Astrocyte (in vitro differentiated cells and primary cell): ENCODE data around the gene RNGTT. TPM values are rescaled to one million over a fixed set of nuclear protein-coding genes. Genes with fewer than 3 reads are reported as not detected.
"Not testable (repeated sequence)": the region's sequence is repeated elsewhere in the genome, so short reads cannot be mapped to it uniquely, and the experiment has no call there.

ENCODE experiments used
- DNase-seq: peaks from one replicate; pipeline ENCODE4 v3.0.0-alpha.2; 2010; ENCODE audit warnings: low read depth
- FAIRE-seq: peaks from 2 replicates; lab custom pipeline; 2011; peaks lifted over from hg19 to GRCh38; lab: Jason Lieb, UNC
- H2AFZ ChIP-seq: 2 replicates; pipeline ENCODE4 v1.6.0; 2012; ENCODE audit warnings: low read depth, low read length, inconsistent platforms
- H3K27ac ChIP-seq: 2 replicates; pipeline ENCODE4 v1.5.1; 2011; ENCODE audit warnings: low read depth, low read length, inconsistent platforms
- H3K27me3 ChIP-seq: 2 replicates; pipeline ENCODE4 v1.6.0; 2011; ENCODE audit warnings: low read length, inconsistent platforms; ENCODE audit not compliant: insufficient read depth
- H3K36me3 ChIP-seq: 2 replicates; pipeline ENCODE4 v1.5.1; 2011; ENCODE audit warnings: low read length, inconsistent platforms; ENCODE audit not compliant: insufficient read depth
- H3K4me1 ChIP-seq: 2 replicates; pipeline ENCODE4 v1.5.1; 2011; ENCODE audit warnings: low read length, inconsistent platforms; ENCODE audit not compliant: insufficient read depth
- H3K4me2 ChIP-seq: 2 replicates; pipeline ENCODE4 v1.6.0; 2012; ENCODE audit warnings: low read length, inconsistent platforms
- H3K4me3 ChIP-seq: 2 replicates; pipeline ENCODE4 v1.5.1; 2011; ENCODE audit warnings: low read depth, mild to moderate bottlenecking, low read length, inconsistent platforms; ENCODE audit not compliant: insufficient read depth
- H3K79me2 ChIP-seq: 2 replicates; pipeline ENCODE4 v1.6.0; 2012; ENCODE audit warnings: mild to moderate bottlenecking, low read length, inconsistent platforms; ENCODE audit not compliant: insufficient read depth
- H3K9ac ChIP-seq: 2 replicates; pipeline ENCODE4 v1.6.0; 2012; ENCODE audit warnings: mild to moderate bottlenecking, low read length, inconsistent platforms
- H3K9me3 ChIP-seq: 2 replicates; pipeline ENCODE4 v1.5.1; 2012; ENCODE audit warnings: low read depth, mild to moderate bottlenecking, low read length, inconsistent platforms; ENCODE audit not compliant: insufficient read depth
- H4K20me1 ChIP-seq: 2 replicates; pipeline ENCODE4 v1.6.0; 2012; ENCODE audit warnings: low read length, inconsistent platforms; ENCODE audit not compliant: insufficient read depth
- H3K27ac Mint-ChIP-seq: one replicate; pipeline ENCODE4 v1.8.0; 2021; ENCODE audit warnings: mild to moderate bottlenecking, mixed read lengths; ENCODE audit not compliant: unreplicated experiment
- H3K27me3 Mint-ChIP-seq: one replicate; pipeline ENCODE4 v1.8.0; 2021; ENCODE audit warnings: low read depth, mixed read lengths; ENCODE audit not compliant: unreplicated experiment
- H3K36me3 Mint-ChIP-seq: one replicate; pipeline ENCODE4 v1.8.0; 2021; ENCODE audit warnings: low read depth, mixed read lengths; ENCODE audit not compliant: unreplicated experiment
- H3K4me1 Mint-ChIP-seq: one replicate; pipeline ENCODE4 v1.8.0; 2021; ENCODE audit warnings: low read depth, mixed read lengths; ENCODE audit not compliant: unreplicated experiment
- H3K4me3 Mint-ChIP-seq: one replicate; pipeline ENCODE4 v1.8.0; 2021; ENCODE audit warnings: mild to moderate bottlenecking, moderate library complexity, mixed read lengths; ENCODE audit not compliant: unreplicated experiment
- H3K9me3 Mint-ChIP-seq: one replicate; pipeline ENCODE4 v1.8.0; 2021; ENCODE audit warnings: mild to moderate bottlenecking, mixed read lengths; ENCODE audit not compliant: unreplicated experiment
- EZH2 ChIP-seq: IDR thresholded peaks from 2 replicates; pipeline ENCODE4 v1.6.1; 2012; ENCODE audit warnings: mild to moderate bottlenecking, low read length, inconsistent platforms; ENCODE audit not compliant: insufficient read depth
- total RNA-seq: library from RNA; stranded (reverse); gene quantifications from 2 replicates; pipeline ENCODE4 v1.2.1, GENCODE V29; 2021
- TF ChIP-seq, protein P1 (sequence below): IDR thresholded peaks from 2 replicates; pipeline ENCODE4 v1.5.1; 2011; ENCODE audit warnings: low read depth, mild to moderate bottlenecking, inconsistent platforms, low read length, moderate library complexity; ENCODE audit not compliant: insufficient read depth

The RNGTT gene
- total RNA-seq, 1 donor from 2014 or later: 16.0 TPM

GRCh38 chr6:88932019-88932418 is 31.4 kb downstream of the RNGTT start:
- H3K27ac Mint-ChIP-seq, H3K27me3 ChIP-seq, H3K9ac ChIP-seq, H3K4me1 Mint-ChIP-seq, H3K4me1 ChIP-seq, H3K27me3 Mint-ChIP-seq, H3K27ac ChIP-seq, FAIRE-seq, H2AFZ ChIP-seq, DNase-seq, H3K9me3 ChIP-seq, H3K4me3 ChIP-seq, H3K79me2 ChIP-seq, H3K4me2 ChIP-seq, H3K36me3 ChIP-seq, H4K20me1 ChIP-seq, H3K4me3 Mint-ChIP-seq: not testable (repeated sequence)
- H3K9me3 Mint-ChIP-seq: peaks cover 14% of the 10 kb centered on the region
- peaks cover 40% of the 10 kb centered on the region for H3K36me3 Mint-ChIP-seq

DNA sequence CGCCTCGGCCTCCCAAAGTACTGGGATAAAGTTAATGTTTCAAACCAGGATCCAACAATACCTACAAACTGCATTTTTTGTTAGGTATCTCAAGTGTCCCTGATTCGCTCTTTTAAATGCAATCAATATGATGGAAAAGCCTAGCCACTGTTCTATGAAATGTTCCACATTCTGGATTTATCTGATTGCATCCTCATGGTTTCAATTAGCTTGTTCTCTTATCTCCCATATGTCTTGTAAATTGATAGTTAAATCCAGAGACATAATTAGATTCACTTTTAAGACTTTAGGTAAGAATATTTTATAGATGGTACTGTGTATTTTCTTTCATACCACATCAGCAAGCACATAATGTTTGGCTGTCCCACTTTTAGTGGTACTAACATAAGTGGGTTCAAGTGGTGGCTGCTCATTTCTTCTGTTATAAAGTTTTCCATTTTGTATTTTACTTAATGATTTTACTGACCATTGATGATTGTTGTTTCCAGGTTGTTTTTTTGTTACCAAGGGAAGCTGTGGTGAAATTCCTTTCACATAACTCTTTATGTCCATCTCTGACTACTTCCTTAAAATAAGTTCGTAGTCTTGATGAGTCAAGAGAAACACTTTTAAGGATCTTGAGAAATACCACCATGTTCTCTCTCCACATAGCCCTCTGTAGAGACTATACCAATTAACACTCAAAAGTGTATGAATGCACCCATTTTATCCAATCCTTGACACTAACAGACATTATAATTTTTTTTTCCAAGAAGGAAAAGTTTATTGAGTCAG is 40.5 kb downstream of the RNGTT start:
- H3K36me3 Mint-ChIP-seq: peaks cover 4% of the 10 kb centered on the region
- H3K4me1 Mint-ChIP-seq: peaks cover 2% of the 10 kb centered on the region
- Histone ChIP-seq H4K20me1 (no peaks in the 10 kb centered on the region), H3K9me3 (no peaks in the 10 kb centered on the region), H3K4me2 (no peak overlapping the region), H3K9ac (no peak overlapping the region), H3K27ac (peak overlapping the region; percentile 29), H2AFZ (no peak overlapping the region), H3K4me3 (no peak overlapping the region), H3K36me3 (peaks cover 2% of the 10 kb centered on the region), H3K4me1 (no peaks in the 10 kb centered on the region), H3K27me3 (no peaks in the 10 kb centered on the region), H3K79me2 (no peaks in the 10 kb centered on the region)
- TF ChIP-seq EZH2: no peak
- peak; percentile 23 for FAIRE-seq
- peak overlapping the region; percentile 73 for H3K27ac Mint-ChIP-seq
- DNase-seq: peak; percentile 12
- no peak overlapping the region for H3K4me3 Mint-ChIP-seq
- no peaks in the 10 kb centered on the region for H3K9me3 Mint-ChIP-seq
- H3K27me3 Mint-ChIP-seq: no peaks in the 10 kb centered on the region

GRCh38 chr6:88921734-88922133 is 41.7 kb downstream of the RNGTT start:
- H3K27ac ChIP-seq: no peak overlapping the region
- no peak for FAIRE-seq

More at GRCh38 chr6:88921734-88922133, 41.7 kb downstream of the RNGTT start:
- no peaks in the 10 kb centered on the region for H3K9me3 ChIP-seq
- no peaks in the 10 kb centered on the region for H3K4me1 ChIP-seq
- H3K4me1 Mint-ChIP-seq: peaks cover 2% of the 10 kb centered on the region
- no peak overlapping the region for H3K27ac Mint-ChIP-seq
- H3K27me3 Mint-ChIP-seq: no peaks in the 10 kb centered on the region
- no peak overlapping the region for H2AFZ ChIP-seq
- no peak overlapping the region for H3K4me3 Mint-ChIP-seq
- no peak overlapping the region for H3K9ac ChIP-seq
- no peaks in the 10 kb centered on the region for H3K27me3 ChIP-seq
- H3K4me3 ChIP-seq: no peak overlapping the region
- peaks cover 4% of the 10 kb centered on the region for H3K36me3 Mint-ChIP-seq
- TF ChIP-seq, protein P1, sequence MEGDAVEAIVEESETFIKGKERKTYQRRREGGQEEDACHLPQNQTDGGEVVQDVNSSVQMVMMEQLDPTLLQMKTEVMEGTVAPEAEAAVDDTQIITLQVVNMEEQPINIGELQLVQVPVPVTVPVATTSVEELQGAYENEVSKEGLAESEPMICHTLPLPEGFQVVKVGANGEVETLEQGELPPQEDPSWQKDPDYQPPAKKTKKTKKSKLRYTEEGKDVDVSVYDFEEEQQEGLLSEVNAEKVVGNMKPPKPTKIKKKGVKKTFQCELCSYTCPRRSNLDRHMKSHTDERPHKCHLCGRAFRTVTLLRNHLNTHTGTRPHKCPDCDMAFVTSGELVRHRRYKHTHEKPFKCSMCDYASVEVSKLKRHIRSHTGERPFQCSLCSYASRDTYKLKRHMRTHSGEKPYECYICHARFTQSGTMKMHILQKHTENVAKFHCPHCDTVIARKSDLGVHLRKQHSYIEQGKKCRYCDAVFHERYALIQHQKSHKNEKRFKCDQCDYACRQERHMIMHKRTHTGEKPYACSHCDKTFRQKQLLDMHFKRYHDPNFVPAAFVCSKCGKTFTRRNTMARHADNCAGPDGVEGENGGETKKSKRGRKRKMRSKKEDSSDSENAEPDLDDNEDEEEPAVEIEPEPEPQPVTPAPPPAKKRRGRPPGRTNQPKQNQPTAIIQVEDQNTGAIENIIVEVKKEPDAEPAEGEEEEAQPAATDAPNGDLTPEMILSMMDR: no peak
- TF ChIP-seq EZH2: no peak
- DNase-seq: no peak
- H3K36me3 ChIP-seq: peaks cover 2% of the 10 kb centered on the region
- no peaks in the 10 kb centered on the region for H3K9me3 Mint-ChIP-seq
- H3K4me2 ChIP-seq: no peak overlapping the region
- H3K79me2 ChIP-seq: no peaks in the 10 kb centered on the region
- no peaks in the 10 kb centered on the region for H4K20me1 ChIP-seq
